HL-60/S4 treated with phorbol 12-myristate 13-acetate at 8.2 ng/mL for 4 days and 3 days (cell line): ENCODE measurements around the gene LDB1.

Experiments used
- in situ Hi-C: fragments of 300-500 bp; cut with MboI; formaldehyde crosslinking; loops from 2 replicates; pipeline ENCODE4 v1.15.0; 2022; ENCODE audit warnings: low sequenced_read_pairs

LDB1 gene

GRCh38 chr10:102139281-102140110 lies 19.3 kb upstream of the LDB1 start:
- in situ Hi-C loops: no loop called here

GRCh38 chr10:102135956-102136526 lies 15.9 kb upstream of the LDB1 start:
- in situ Hi-C loops: no loop called here

- in situ Hi-C loops: no loop called here
Observed at GRCh38 chr10:102134416-102134815, 14.2 kb upstream of the LDB1 start.

- in situ Hi-C loops: no loop called here
Observed at GRCh38 chr10:102133373-102134195, 13.4 kb upstream of the LDB1 start.

- in situ Hi-C loops: no loop called here
Observed at GRCh38 chr10:102132563-102133372, 12.6 kb upstream of the LDB1 start, which contains the start of gene PPRC1. PPRC1 (plus strand) TSS chr10:102133040; CDS start chr10:102133069, 29 bp downstream.

GRCh38 chr10:102132193-102132562 lies 12.0 kb upstream of the LDB1 start:
- in situ Hi-C loops: no loop called here

- in situ Hi-C loops: no loop called here
Observed at GRCh38 chr10:102131286-102132170, 11.4 kb upstream of the LDB1 start.

- in situ Hi-C loops: no loop called here
Observed at GRCh38 chr10:102123223-102123622, 3.1 kb upstream of the LDB1 start.

- in situ Hi-C loops: no loop called here
Observed at GRCh38 chr10:102122450-102122849, 2.3 kb upstream of the LDB1 start.

- in situ Hi-C loops: no loop called here
Observed at GRCh38 chr10:102121739-102122372, 1.7 kb upstream of the LDB1 start.

- in situ Hi-C loops: no loop called here
Observed at GRCh38 chr10:102120991-102121738, 997 bp upstream of the LDB1 start.

- in situ Hi-C loops: no loop called here
Observed at GRCh38 chr10:102119417-102120141, 589 bp downstream of the LDB1 start.

- in situ Hi-C loops: no loop called here
Observed at GRCh38 chr10:102118867-102119266, 1.3 kb downstream of the LDB1 start.

- in situ Hi-C loops: no loop called here
Observed at GRCh38 chr10:102117391-102118159, 2.6 kb downstream of the LDB1 start.

- in situ Hi-C loops: no loop called here
Observed at GRCh38 chr10:102116656-102117055, 3.5 kb downstream of the LDB1 start.

GRCh38 chr10:102115775-102116174 lies 4.4 kb downstream of the LDB1 start:
- in situ Hi-C loops: no loop called here
